Effector memory CD4-positive, alpha-beta T cell (primary cell): ENCODE measurements around the gene CAMTA1.

ENCODE experiments used
- DNase-seq, 3 donors: peaks; one replicate each; pipeline ENCODE4 v3.0.0-alpha.2; 2020
- H3K27ac ChIP-seq: 2 replicates; pipeline ENCODE4 v1.7.0; 2013; ENCODE audit warnings: mild to moderate bottlenecking, low read length, moderate library complexity; ENCODE audit not compliant: insufficient read depth, poor library complexity, severe bottlenecking
- H3K27me3 ChIP-seq: replicated peaks from 2 replicates; pipeline ENCODE4 v1.7.0; 2013; ENCODE audit warnings: mild to moderate bottlenecking, low read length; ENCODE audit not compliant: insufficient read depth, control insufficient read depth, poor library complexity, severe bottlenecking
- H3K36me3 ChIP-seq: 2 replicates; pipeline ENCODE4 v1.7.0; 2013; ENCODE audit warnings: mild to moderate bottlenecking, low read length, moderate library complexity; ENCODE audit not compliant: control insufficient read depth, insufficient read depth
- H3K4me1 ChIP-seq: 2 replicates; pipeline ENCODE4 v1.7.0; 2013; ENCODE audit warnings: low read length, mild to moderate bottlenecking; ENCODE audit not compliant: control insufficient read depth, insufficient read depth, poor library complexity, severe bottlenecking
- H3K4me3 ChIP-seq: 2 replicates; pipeline ENCODE4 v1.7.0; 2013; ENCODE audit warnings: low read length, low read depth, mild to moderate bottlenecking; ENCODE audit not compliant: insufficient read depth, poor library complexity, severe bottlenecking
- H3K9me3 ChIP-seq: 2 replicates; pipeline ENCODE4 v1.7.0; 2013; ENCODE audit warnings: mild to moderate bottlenecking, low read length, moderate library complexity; ENCODE audit not compliant: control insufficient read depth

The CAMTA1 gene

GRCh38 chr1:7614576-7615074 lies 829.4 kb downstream of the CAMTA1 start:
- Histone ChIP-seq H3K36me3 (no peaks in the 10 kb centered on the region), H3K27me3 (no peaks in the 10 kb centered on the region), H3K4me1 (no peaks in the 10 kb centered on the region), H3K9me3 (no peaks in the 10 kb centered on the region), H3K4me3 (no peak overlapping the region), H3K27ac (no peak overlapping the region)
- DNase-seq, result no peak

GRCh38 chr1:7615138-7615537 lies 829.9 kb downstream of the CAMTA1 start:
- H3K27me3 ChIP-seq, result no peaks in the 10 kb centered on the region

GRCh38 chr1:7616076-7616832 lies 831.0 kb downstream of the CAMTA1 start:
- Histone ChIP-seq H3K36me3 (no peaks in the 10 kb centered on the region), H3K4me1 (no peaks in the 10 kb centered on the region)
- DNase-seq, result no peak

More at GRCh38 chr1:7615138-7615537, 829.9 kb downstream of the CAMTA1 start:
- Histone ChIP-seq H3K9me3 (no peaks in the 10 kb centered on the region), H3K36me3 (no peaks in the 10 kb centered on the region), H3K27ac (no peak overlapping the region), H3K4me1 (no peaks in the 10 kb centered on the region), H3K4me3 (no peak overlapping the region)
- no peak for DNase-seq

GRCh38 chr1:7616953-7617352 lies 831.7 kb downstream of the CAMTA1 start:
- Histone ChIP-seq H3K27ac (no peak overlapping the region), H3K4me3 (no peak overlapping the region), H3K36me3 (no peaks in the 10 kb centered on the region), H3K27me3 (no peaks in the 10 kb centered on the region), H3K4me1 (no peaks in the 10 kb centered on the region), H3K9me3 (no peaks in the 10 kb centered on the region)
- DNase-seq, result no peak

More at GRCh38 chr1:7616076-7616832, 831.0 kb downstream of the CAMTA1 start:
- no peaks in the 10 kb centered on the region for H3K27me3 ChIP-seq
- no peak overlapping the region for H3K4me3 ChIP-seq
- no peak overlapping the region for H3K27ac ChIP-seq
- no peaks in the 10 kb centered on the region for H3K9me3 ChIP-seq

- no peak overlapping the region for H3K27ac ChIP-seq
- H3K9me3 ChIP-seq, result no peaks in the 10 kb centered on the region
- no peak overlapping the region for H3K4me3 ChIP-seq
- DNase-seq, result no peak
- H3K27me3 ChIP-seq, result no peaks in the 10 kb centered on the region
- H3K4me1 ChIP-seq, result no peaks in the 10 kb centered on the region
- H3K36me3 ChIP-seq, result no peaks in the 10 kb centered on the region
Measured at GRCh38 chr1:7617826-7618225, 832.6 kb downstream of the CAMTA1 start.

- H3K27ac ChIP-seq, result no peak overlapping the region
- no peaks in the 10 kb centered on the region for H3K9me3 ChIP-seq
- no peaks in the 10 kb centered on the region for H3K4me1 ChIP-seq
- no peak for DNase-seq
- H3K4me3 ChIP-seq, result no peak overlapping the region
- no peaks in the 10 kb centered on the region for H3K27me3 ChIP-seq
- H3K36me3 ChIP-seq, result no peaks in the 10 kb centered on the region
Measured at GRCh38 chr1:7620196-7620595, 834.9 kb downstream of the CAMTA1 start.

- no peaks in the 10 kb centered on the region for H3K4me1 ChIP-seq
Measured at GRCh38 chr1:7621334-7622219, 836.3 kb downstream of the CAMTA1 start.

GRCh38 chr1:7623842-7624241 lies 838.6 kb downstream of the CAMTA1 start:
- Histone ChIP-seq H3K9me3 (no peaks in the 10 kb centered on the region), H3K27me3 (no peaks in the 10 kb centered on the region), H3K36me3 (no peaks in the 10 kb centered on the region), H3K4me1 (no peaks in the 10 kb centered on the region), H3K27ac (no peak overlapping the region), H3K4me3 (no peak overlapping the region)
- DNase-seq, result no peak

More at GRCh38 chr1:7621334-7622219, 836.3 kb downstream of the CAMTA1 start:
- Histone ChIP-seq H3K9me3 (no peaks in the 10 kb centered on the region), H3K27ac (no peak overlapping the region), H3K4me3 (no peak overlapping the region), H3K27me3 (no peaks in the 10 kb centered on the region), H3K36me3 (no peaks in the 10 kb centered on the region)
- no peak for DNase-seq

- no peaks in the 10 kb centered on the region for H3K36me3 ChIP-seq
- H3K27me3 ChIP-seq, result no peaks in the 10 kb centered on the region
- no peak overlapping the region for H3K4me3 ChIP-seq
- no peaks in the 10 kb centered on the region for H3K9me3 ChIP-seq
- DNase-seq, result no peak
- H3K27ac ChIP-seq, result no peak overlapping the region
- no peaks in the 10 kb centered on the region for H3K4me1 ChIP-seq
Measured at GRCh38 chr1:7624791-7625355, 839.6 kb downstream of the CAMTA1 start.
